Measurements from ENCODE around the gene MYH7B.

MYH7B gene

GRCh38 chr20:34920055-34920454 lies 35.6 kb upstream of the MYH7B start:
- H3K36me3 ChIP-seq = no peaks in the 10 kb centered on the region
- H3K9me3 ChIP-seq = no peaks in the 10 kb centered on the region
- no peak overlapping the region for H3K4me3 ChIP-seq (ENCODE audit: low read depth, low read length)
- TF ChIP-seq CTCF (IDR thresholded peaks at IDR 0.05; ENCODE audit: low read depth, low read length) = no peak
- peaks cover 8% of the 10 kb centered on the region for H3K4me1 ChIP-seq
- no peak for DNase-seq
- H3K27me3 ChIP-seq = no peaks in the 10 kb centered on the region

GRCh38 chr20:34921436-34921835 lies 34.2 kb upstream of the MYH7B start:
- no peak for TF ChIP-seq CTCF (IDR thresholded peaks at IDR 0.05; ENCODE audit: low read depth, low read length)
- Histone ChIP-seq H3K27me3 (no peaks in the 10 kb centered on the region), H3K9me3 (no peaks in the 10 kb centered on the region), H3K4me3 (ENCODE audit: low read depth, low read length) (no peak overlapping the region), H3K4me1 (peaks cover 5% of the 10 kb centered on the region; the same call in 1 of the 2 replicates), H3K36me3 (no peaks in the 10 kb centered on the region)
- DNase-seq = no peak

GRCh38 chr20:34922654-34923381 lies 32.9 kb upstream of the MYH7B start:
- Histone ChIP-seq H3K4me1 (no peaks in the 10 kb centered on the region), H3K4me3 (ENCODE audit: low read depth, low read length) (no peak overlapping the region), H3K27me3 (no peaks in the 10 kb centered on the region), H3K36me3 (no peaks in the 10 kb centered on the region; the same call in 1 of the 2 replicates), H3K9me3 (no peaks in the 10 kb centered on the region)
- DNase-seq = no peak
- TF ChIP-seq CTCF (IDR thresholded peaks at IDR 0.05; ENCODE audit: low read depth, low read length) = no peak

- Histone ChIP-seq H3K9me3 (no peaks in the 10 kb centered on the region), H3K4me3 (ENCODE audit: low read depth, low read length) (no peak overlapping the region), H3K27me3 (no peaks in the 10 kb centered on the region), H3K36me3 (no peaks in the 10 kb centered on the region; the same call in 1 of the 2 replicates), H3K4me1 (no peaks in the 10 kb centered on the region)
- DNase-seq = no peak
- no peak for TF ChIP-seq CTCF (IDR thresholded peaks at IDR 0.05; ENCODE audit: low read depth, low read length)
Measured at GRCh38 chr20:34923414-34923813, 32.3 kb upstream of the MYH7B start.

GRCh38 chr20:34925341-34925740 lies 30.3 kb upstream of the MYH7B start:
- H3K36me3 ChIP-seq = peaks cover 7% of the 10 kb centered on the region
- H3K9me3 ChIP-seq = no peaks in the 10 kb centered on the region
- no peak for TF ChIP-seq CTCF (IDR thresholded peaks at IDR 0.05; ENCODE audit: low read depth, low read length)
- no peak for DNase-seq
- no peaks in the 10 kb centered on the region for H3K27me3 ChIP-seq
- H3K4me3 ChIP-seq (ENCODE audit: low read depth, low read length) = no peak overlapping the region
- H3K4me1 ChIP-seq = no peaks in the 10 kb centered on the region

- TF ChIP-seq CTCF (IDR thresholded peaks at IDR 0.05; ENCODE audit: low read depth, low read length) = no peak
- no peaks in the 10 kb centered on the region for H3K4me1 ChIP-seq
- H3K9me3 ChIP-seq = no peaks in the 10 kb centered on the region
- no peak for DNase-seq
- no peaks in the 10 kb centered on the region for H3K27me3 ChIP-seq
- peaks cover 9% of the 10 kb centered on the region for H3K36me3 ChIP-seq
- no peak overlapping the region for H3K4me3 ChIP-seq (ENCODE audit: low read depth, low read length)
Measured at GRCh38 chr20:34925981-34926380, 29.7 kb upstream of the MYH7B start.
